Stimulated activated CD4-positive, alpha-beta T cell treated with anti-CD3 and anti-CD28 coated beads, Interleukin-12 subunit alpha, Interleukin-12 subunit beta, amount 100 ng/mL, for 4 hours (primary cell): ENCODE measurements around the gene UBL7.
A peak's percentile ranks its signal among the peaks of the same experiment; 100 is the strongest.

Experiments used
- DNase-seq: peaks from one replicate; pipeline ENCODE4 v3.0.0-alpha.2; 2020

Gene UBL7

GRCh38 chr15:74406517-74406916, 54.4 kb downstream of the UBL7 start:
- no peak for DNase-seq

- no peak for DNase-seq
Measured at GRCh38 chr15:74405823-74406222, 55.1 kb downstream of the UBL7 start.

- DNase-seq, result peak; percentile 47
Measured at GRCh38 chr15:74403991-74404563, 56.9 kb downstream of the UBL7 start.

- DNase-seq, result no peak
Measured at GRCh38 chr15:74403588-74403919, 57.4 kb downstream of the UBL7 start.

- DNase-seq, result peak; percentile 79
Measured at GRCh38 chr15:74402873-74403587, 57.9 kb downstream of the UBL7 start.

- DNase-seq, result no peak
Measured at GRCh38 chr15:74402337-74402841, 58.6 kb downstream of the UBL7 start.

GRCh38 chr15:74400915-74401757, 59.8 kb downstream of the UBL7 start:
- no peak for DNase-seq

- no peak for DNase-seq
Measured at GRCh38 chr15:74400313-74400860, 60.6 kb downstream of the UBL7 start.

- DNase-seq, result peak; percentile 51
Measured at GRCh38 chr15:74399511-74400312, 61.2 kb downstream of the UBL7 start.

GRCh38 chr15:74399100-74399499, 61.9 kb downstream of the UBL7 start:
- DNase-seq, result no peak

- no peak for DNase-seq
Measured at GRCh38 chr15:74398183-74398582, 62.8 kb downstream of the UBL7 start.

GRCh38 chr15:74397239-74398068, 63.5 kb downstream of the UBL7 start:
- no peak for DNase-seq

- peak; percentile 60 for DNase-seq
Measured at GRCh38 chr15:74396445-74397238, 64.3 kb downstream of the UBL7 start.

GRCh38 chr15:74396146-74396438, 64.9 kb downstream of the UBL7 start:
- no peak for DNase-seq
